Stomach (tissue), 9 donors: ENCODE measurements around the gene SEMA3A. TPM values are rescaled to one million over a fixed set of nuclear protein-coding genes. Genes with fewer than 3 reads are reported as not detected.

Source experiments
- DNase-seq, 2 donors: peaks; one replicate each; pipeline versions ENCODE4 v3.0.0 to v3.0.0-alpha.2; 2013 to 2019
- H3K27ac ChIP-seq, 5 donors: fragments of 200-600 bp in 4 of 5; sonication (generic) in 4 of 5; one replicate each; pipeline ENCODE4 v1.5.1; 2013 to 2019; ENCODE audit warnings: mild to moderate bottlenecking in 1 of 5, moderate library complexity in 1 of 5
- H3K27me3 ChIP-seq, 3 donors: fragments of 200-600 bp; sonication (generic); one replicate each; pipeline ENCODE4 v1.5.1; 2017 to 2019; ENCODE audit warnings: mixed run types in 1 of 3
- H3K36me3 ChIP-seq, 4 donors: fragments of 200-600 bp; sonication (generic); 1 replicate in 3 of 4; 2 replicates in 1 of 4; pipeline ENCODE4 v1.5.1; 2016 to 2019
- H3K4me1 ChIP-seq, 4 donors: fragments of 200-600 bp; sonication (generic); one replicate each; pipeline ENCODE4 v1.5.1; 2016 to 2019
- H3K4me3 ChIP-seq, 4 donors: fragments of 200-600 bp; sonication (generic) in 3 of 4; one replicate each; pipeline ENCODE4 v1.5.1; 2016 to 2019; ENCODE audit warnings: mild to moderate bottlenecking in 1 of 4
- H3K9me3 ChIP-seq, 4 donors: fragments of 200-600 bp; sonication (generic); one replicate each; pipeline ENCODE4 v1.5.1; 2016 to 2019
- CTCF ChIP-seq, 7 experiments: fragments of 450-650 bp in 4 of 7; fragments of 200-600 bp in 3 of 7; sonication (generic) in 3 of 7; IDR thresholded peaks; one replicate each; pipeline ENCODE4 v1.5.1; 2016 to 2019; ENCODE audit warnings: antibody characterized with exemption in 7 of 7, control low read depth in 2 of 7, mild to moderate bottlenecking in 1 of 7
- EP300 ChIP-seq: sonication (generic); formaldehyde crosslinking; IDR thresholded peaks from one replicate; pipeline ENCODE4 v1.6.1; 2017; ENCODE audit warnings: antibody characterized with exemption
- POLR2A ChIP-seq, 4 donors: fragments of 450-650 bp; IDR thresholded peaks; one replicate each; pipeline ENCODE4 v1.6.1; 2016; ENCODE audit warnings: antibody characterized with exemption in 4 of 4, control low read depth in 2 of 4, mild to moderate bottlenecking in 1 of 4, moderate library complexity in 1 of 4
- POLR2AphosphoS5 ChIP-seq, 3 donors: sonication (generic); formaldehyde crosslinking; IDR thresholded peaks; one replicate each; pipeline ENCODE4 v1.6.1; 2016; ENCODE audit warnings: antibody characterized with exemption in 3 of 3
- WGBS, 5 donors: extraction: QIAGEN DNeasy Blood & Tissue Kit in 3 of 5; methylation state at CpG; one replicate each; pipeline versions ENCODE4 v1.1.5 to v1.1.7; 2013 to 2018; 5-methylcytosine and 5-hydroxymethylcytosine counted together
- intact Hi-C: fragments of 100-400 bp; cut with DNase I; formaldehyde crosslinking; loops from one replicate; pipeline ENCODE4 v1.15.1; 2023; ENCODE audit warnings: low total_unique reads
- polyA plus RNA-seq, 3 donors: library from polyadenylated mRNA; stranded (reverse); fragments of 200-250 nt; gene quantifications; one replicate each; pipeline ENCODE4 v1.2.3, GENCODE V29; 2013
- total RNA-seq, 5 donors: library from RNA; depleted of rRNA; stranded (reverse); fragments of >200 nt; gene quantifications; one replicate each; pipeline versions ENCODE4 v1.1.0 to v1.2.3, GENCODE V29; 2014 to 2016
- donor health status: healthy with polysubstance abuse.
- donor health status: Bipolar disorder and iron deficiency.
- donor health status: healthy.

SEMA3A gene
- total and polyA plus RNA-seq, 8 donors, result 0.31 to 34.8 (median 2.8) TPM

GRCh38 chr7:84181628-84182027, 13.0 kb downstream of the SEMA3A start:
- H3K9me3 ChIP-seq, result no peaks in the 10 kb centered on the region
- peaks cover 0 to 7% (median 0%) of the 10 kb centered on the region in 4 donors for H3K4me1 ChIP-seq
- WGBS, 5 donors, result 84 to 91% (median 90%) methylated on average over 2 of the region's 2 CpGs
- intact Hi-C loops, result no loop called here
- DNase-seq, result no peak
- H3K36me3 ChIP-seq, result no peaks in the 10 kb centered on the region
- no peak for TF ChIP-seq POLR2AphosphoS5 (IDR thresholded peaks at IDR 0.05)
- H3K27ac ChIP-seq, result no peak overlapping the region
- H3K4me3 ChIP-seq, result no peak overlapping the region
- H3K27me3 ChIP-seq, result no peaks in the 10 kb centered on the region

GRCh38 chr7:84177758-84178412, 16.7 kb downstream of the SEMA3A start:
- intact Hi-C loops, result no loop called here

GRCh38 chr7:84176716-84177115, 17.9 kb downstream of the SEMA3A start:
- Histone ChIP-seq H3K27me3 (no peaks in the 10 kb centered on the region), H3K4me1 (peaks cover 0 to 12% (median 0%) of the 10 kb centered on the region in 4 donors), H3K4me3 (no peak overlapping the region), H3K9me3 (peaks cover 0 to 7% (median 2%) of the 10 kb centered on the region in 4 donors), H3K27ac (no peak overlapping the region), H3K36me3 (no peaks in the 10 kb centered on the region)
- peak in 1 of 2 donors; percentile 34 for DNase-seq
- TF ChIP-seq POLR2A (IDR thresholded peaks at IDR 0.05) (no peak), CTCF (IDR thresholded peaks at IDR 0.05) (no peak), POLR2AphosphoS5 (IDR thresholded peaks at IDR 0.05) (no peak), EP300 (no peak)
- WGBS, 5 donors, result 41 to 78% (median 73%) methylated on average over 2 of the region's 2 CpGs
- intact Hi-C loops, result no loop called here

More at GRCh38 chr7:84177758-84178412, 16.7 kb downstream of the SEMA3A start:
- TF ChIP-seq CTCF (IDR thresholded peaks at IDR 0.05) (no peak), EP300 (no peak), POLR2AphosphoS5 (IDR thresholded peaks at IDR 0.05) (no peak), POLR2A (IDR thresholded peaks at IDR 0.05) (no peak)
- Histone ChIP-seq H3K27ac (no peak overlapping the region), H3K4me3 (no peak overlapping the region), H3K9me3 (peaks cover 0 to 7% (median 2%) of the 10 kb centered on the region in 4 donors), H3K4me1 (peaks cover 0 to 12% (median 0%) of the 10 kb centered on the region in 4 donors), H3K36me3 (no peaks in the 10 kb centered on the region), H3K27me3 (no peaks in the 10 kb centered on the region)
- 18 to 66% (median 24%) methylated on average over 3 of the region's 3 CpGs for WGBS, 5 donors
- DNase-seq, result no peak

GRCh38 chr7:84175461-84175860, 19.1 kb downstream of the SEMA3A start:
- 84 to 97% (median 93%) methylated on average over 2 of the region's 2 CpGs for WGBS, 5 donors
- intact Hi-C loops, result no loop called here
- Histone ChIP-seq H3K4me3 (no peak overlapping the region), H3K4me1 (peaks cover 0 to 12% (median 0%) of the 10 kb centered on the region in 4 donors), H3K9me3 (peaks cover 0 to 7% (median 2%) of the 10 kb centered on the region in 4 donors), H3K27me3 (no peaks in the 10 kb centered on the region), H3K27ac (no peak overlapping the region), H3K36me3 (no peaks in the 10 kb centered on the region)
- DNase-seq, result no peak
- TF ChIP-seq POLR2A (IDR thresholded peaks at IDR 0.05) (no peak), CTCF (IDR thresholded peaks at IDR 0.05) (no peak), POLR2AphosphoS5 (IDR thresholded peaks at IDR 0.05) (no peak), EP300 (no peak)

- H3K36me3 ChIP-seq, result no peaks in the 10 kb centered on the region
Measured at GRCh38 chr7:84170646-84171045, 23.9 kb downstream of the SEMA3A start.

More at GRCh38 chr7:84170646-84171045, 23.9 kb downstream of the SEMA3A start:
- H3K9me3 ChIP-seq, result peaks cover 0 to 7% (median 2%) of the 10 kb centered on the region in 4 donors
- DNase-seq, result no peak
- no peak for TF ChIP-seq CTCF (IDR thresholded peaks at IDR 0.05)
- TF ChIP-seq POLR2AphosphoS5 (IDR thresholded peaks at IDR 0.05), result no peak
- TF ChIP-seq POLR2A (IDR thresholded peaks at IDR 0.05), result no peak
- no peak for TF ChIP-seq EP300
- peaks cover 0 to 4% (median 0%) of the 10 kb centered on the region in 4 donors for H3K4me1 ChIP-seq
- 74 to 82% (median 76%) methylated on average over 2 of the region's 2 CpGs for WGBS, 5 donors
- H3K27ac ChIP-seq, result no peak overlapping the region
- H3K27me3 ChIP-seq, result no peaks in the 10 kb centered on the region
- intact Hi-C loops, result no loop called here
- H3K4me3 ChIP-seq, result no peak overlapping the region
